ENCODE data around the gene ZBTB44.

The ZBTB44 gene, protein sequence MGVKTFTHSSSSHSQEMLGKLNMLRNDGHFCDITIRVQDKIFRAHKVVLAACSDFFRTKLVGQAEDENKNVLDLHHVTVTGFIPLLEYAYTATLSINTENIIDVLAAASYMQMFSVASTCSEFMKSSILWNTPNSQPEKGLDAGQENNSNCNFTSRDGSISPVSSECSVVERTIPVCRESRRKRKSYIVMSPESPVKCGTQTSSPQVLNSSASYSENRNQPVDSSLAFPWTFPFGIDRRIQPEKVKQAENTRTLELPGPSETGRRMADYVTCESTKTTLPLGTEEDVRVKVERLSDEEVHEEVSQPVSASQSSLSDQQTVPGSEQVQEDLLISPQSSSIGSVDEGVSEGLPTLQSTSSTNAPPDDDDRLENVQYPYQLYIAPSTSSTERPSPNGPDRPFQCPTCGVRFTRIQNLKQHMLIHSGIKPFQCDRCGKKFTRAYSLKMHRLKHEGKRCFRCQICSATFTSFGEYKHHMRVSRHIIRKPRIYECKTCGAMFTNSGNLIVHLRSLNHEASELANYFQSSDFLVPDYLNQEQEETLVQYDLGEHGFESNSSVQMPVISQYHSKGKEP

DNA sequence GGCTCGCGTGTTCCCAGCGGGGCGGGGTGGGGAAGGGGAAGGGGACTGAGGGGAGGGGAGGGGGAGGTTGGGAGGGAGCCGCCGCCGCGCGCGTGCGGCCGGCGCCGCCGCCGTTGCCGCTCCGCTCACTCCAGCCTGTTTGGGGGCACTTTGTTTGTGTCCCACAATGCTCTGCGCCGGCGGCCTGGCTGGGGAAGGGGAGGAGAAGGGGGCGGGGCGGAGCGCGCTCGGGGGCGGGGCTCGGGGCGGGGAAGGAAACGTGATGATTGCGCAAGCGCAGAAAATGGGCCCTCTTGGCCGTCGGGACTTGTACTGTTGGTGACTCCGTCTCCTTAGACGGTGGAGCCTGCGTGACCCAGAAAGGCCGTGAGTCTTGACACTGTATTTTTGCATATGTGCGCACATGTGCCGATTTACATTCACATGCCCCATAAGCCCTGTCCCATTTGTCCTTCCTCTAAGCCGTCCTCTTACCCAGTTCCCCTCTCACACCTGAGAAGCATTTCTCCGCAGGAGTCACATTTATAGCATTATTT lies at the start of gene ZBTB44:
TSS of gene ZBTB44 (minus strand) at position 168 of the 536 bp plus-strand sequence. CDS start 53,044 bp downstream, outside the sequence.
- POLR2A ChIA-PET, result no interaction called here
- DNase-seq (ENCODE audit: extremely low spot score), result peak; percentile 93
- TF ChIP-seq, protein P1, sequence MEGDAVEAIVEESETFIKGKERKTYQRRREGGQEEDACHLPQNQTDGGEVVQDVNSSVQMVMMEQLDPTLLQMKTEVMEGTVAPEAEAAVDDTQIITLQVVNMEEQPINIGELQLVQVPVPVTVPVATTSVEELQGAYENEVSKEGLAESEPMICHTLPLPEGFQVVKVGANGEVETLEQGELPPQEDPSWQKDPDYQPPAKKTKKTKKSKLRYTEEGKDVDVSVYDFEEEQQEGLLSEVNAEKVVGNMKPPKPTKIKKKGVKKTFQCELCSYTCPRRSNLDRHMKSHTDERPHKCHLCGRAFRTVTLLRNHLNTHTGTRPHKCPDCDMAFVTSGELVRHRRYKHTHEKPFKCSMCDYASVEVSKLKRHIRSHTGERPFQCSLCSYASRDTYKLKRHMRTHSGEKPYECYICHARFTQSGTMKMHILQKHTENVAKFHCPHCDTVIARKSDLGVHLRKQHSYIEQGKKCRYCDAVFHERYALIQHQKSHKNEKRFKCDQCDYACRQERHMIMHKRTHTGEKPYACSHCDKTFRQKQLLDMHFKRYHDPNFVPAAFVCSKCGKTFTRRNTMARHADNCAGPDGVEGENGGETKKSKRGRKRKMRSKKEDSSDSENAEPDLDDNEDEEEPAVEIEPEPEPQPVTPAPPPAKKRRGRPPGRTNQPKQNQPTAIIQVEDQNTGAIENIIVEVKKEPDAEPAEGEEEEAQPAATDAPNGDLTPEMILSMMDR (IDR thresholded peaks at IDR 0.05; ENCODE audit: control extremely low read depth, extremely low read depth, low read depth, missing control alignments), result no peak
- CTCF ChIA-PET, result no interaction called here

DNA sequence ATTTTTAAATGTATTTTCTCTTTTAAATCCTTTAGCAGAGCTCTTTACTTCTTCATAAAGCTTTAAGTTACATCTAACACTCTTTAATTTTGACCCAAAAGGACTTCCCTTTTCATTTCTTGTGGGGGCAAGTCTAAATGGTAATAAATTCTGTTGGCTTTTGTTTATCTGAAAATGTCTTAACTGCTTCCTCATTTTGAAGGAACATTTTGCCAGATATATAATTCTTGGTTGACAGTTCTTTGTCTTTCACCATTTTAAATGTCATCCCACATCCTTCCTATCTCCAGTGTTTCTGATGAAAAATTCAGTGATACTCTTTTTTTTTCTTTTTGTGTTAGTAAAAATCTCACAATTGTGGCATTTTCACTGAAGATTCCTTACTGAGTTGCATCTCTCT lies 44.7 kb upstream of the ZBTB44 start:
- POLR2A ChIA-PET, result no interaction called here
- CTCF ChIA-PET, result interaction anchor here (1.7 kb wide), 1 partner anchor 72 kb away, joined by 4 read pairs; no protein-coding TSS in a partner anchor
- TF ChIP-seq, protein P1 (IDR thresholded peaks at IDR 0.05; ENCODE audit: control extremely low read depth, extremely low read depth, low read depth, missing control alignments), result no peak
- no peak for DNase-seq (ENCODE audit: extremely low spot score)

DNA sequence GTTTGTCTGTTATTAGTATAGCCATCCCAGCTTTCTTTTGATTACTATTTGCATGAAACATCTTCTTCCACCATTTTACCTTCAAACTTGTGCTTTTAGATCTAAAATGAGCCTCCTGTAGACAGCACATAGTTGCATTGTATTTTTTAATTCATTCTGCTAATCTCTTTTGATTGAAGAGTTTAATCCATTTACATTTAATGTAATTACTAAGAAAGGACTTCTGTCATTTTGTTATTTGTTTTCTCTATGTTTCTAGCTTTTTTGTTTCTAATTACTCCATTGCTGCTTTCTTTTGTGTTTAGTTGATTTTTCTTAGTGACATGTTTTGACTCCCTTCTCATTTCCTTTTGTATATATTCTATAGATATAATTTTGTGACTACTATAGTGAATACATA lies 43.7 kb upstream of the ZBTB44 start:
- POLR2A ChIA-PET, result no interaction called here
- TF ChIP-seq, protein P1 (IDR thresholded peaks at IDR 0.05; ENCODE audit: control extremely low read depth, extremely low read depth, low read depth, missing control alignments), result no peak
- CTCF ChIA-PET, result interaction anchor here (1.7 kb wide), 1 partner anchor 73 kb away, joined by 4 read pairs; no protein-coding TSS in a partner anchor
- DNase-seq (ENCODE audit: extremely low spot score), result no peak

DNA sequence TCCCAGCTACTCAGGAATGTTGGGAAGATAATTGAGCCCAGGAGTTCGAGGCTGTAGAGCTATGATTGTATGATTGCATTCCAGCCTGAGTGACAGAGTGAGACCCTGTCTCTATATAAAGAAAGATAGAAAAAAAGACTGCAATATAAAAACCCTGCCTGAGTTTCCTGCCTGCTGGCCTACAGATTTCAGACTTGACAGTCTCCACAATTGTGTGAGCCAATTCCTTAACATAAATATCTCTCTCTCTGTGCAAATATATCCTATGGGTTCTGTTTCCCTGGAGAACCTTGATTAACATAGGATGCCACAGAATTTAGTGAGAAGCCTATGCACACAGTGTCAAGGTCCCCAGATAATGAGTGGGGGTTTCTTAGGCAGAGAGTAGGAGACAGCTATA lies 32.5 kb upstream of the ZBTB44 start:
- ChIA-PET POLR2A (no interaction called here), CTCF (no interaction called here)

DNA sequence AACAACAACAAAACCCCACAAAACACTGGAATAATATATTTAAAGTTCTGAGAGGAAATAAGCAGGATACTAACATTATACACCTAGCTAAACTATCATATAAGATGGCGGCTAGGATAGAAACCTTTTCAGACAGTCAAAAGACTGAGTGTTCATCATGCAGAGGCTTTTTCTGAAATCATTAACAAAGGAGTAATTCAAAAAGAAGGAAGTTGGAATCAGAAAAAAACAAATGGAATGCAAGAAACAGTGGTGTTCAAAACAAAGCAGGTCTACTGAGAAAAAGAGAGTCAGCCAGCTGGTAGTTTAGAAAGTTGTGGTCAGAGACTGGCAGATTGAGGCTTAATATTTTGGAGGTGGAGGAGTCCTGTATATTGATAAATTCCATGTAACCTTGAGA lies 30.1 kb upstream of the ZBTB44 start:
- CTCF ChIA-PET, result no interaction called here
- DNase-seq (ENCODE audit: extremely low spot score), result no peak
- POLR2A ChIA-PET, result interaction anchor here (0.5 kb wide), 1 partner anchor 35 kb away, joined by 3 read pairs; no protein-coding TSS in a partner anchor

More for the DNA sequence above, 32.5 kb upstream of the ZBTB44 start:
- TF ChIP-seq, protein P1 (IDR thresholded peaks at IDR 0.05; ENCODE audit: control extremely low read depth, extremely low read depth, low read depth, missing control alignments), result no peak
- DNase-seq (ENCODE audit: extremely low spot score), result no peak

More for the DNA sequence above, 30.1 kb upstream of the ZBTB44 start:
- TF ChIP-seq, protein P1 (IDR thresholded peaks at IDR 0.05; ENCODE audit: control extremely low read depth, extremely low read depth, low read depth, missing control alignments), result no peak
